Esophagus (tissue), 2 donors: ENCODE data around the gene ZFHX2. TPM values are rescaled to one million over a fixed set of nuclear protein-coding genes. Genes with fewer than 3 reads are reported as not detected.

Source experiments
- H3K27ac ChIP-seq, 2 donors: one replicate each; pipeline ENCODE4 v1.5.1; 2013; ENCODE audit warnings: low read depth in 2 of 2, mild to moderate bottlenecking in 2 of 2, inconsistent platforms in 1 of 2, low read length in 1 of 2, moderate library complexity in 1 of 2
- H3K27me3 ChIP-seq, 2 donors: one replicate each; pipeline ENCODE4 v1.6.1; 2013; ENCODE audit warnings: low read length in 2 of 2, control low read depth in 1 of 2, mild to moderate bottlenecking in 1 of 2; ENCODE audit not compliant: insufficient read depth in 2 of 2, control insufficient read depth in 1 of 2
- H3K36me3 ChIP-seq, 2 donors: one replicate each; pipeline ENCODE4 v1.6.1; 2013; ENCODE audit warnings: low read length in 1 of 2; ENCODE audit not compliant: control insufficient read depth in 2 of 2, insufficient read depth in 2 of 2
- H3K4me1 ChIP-seq, 2 donors: one replicate each; pipeline ENCODE4 v1.6.1; 2013; ENCODE audit warnings: low read length in 1 of 2; ENCODE audit not compliant: control insufficient read depth in 2 of 2, insufficient read depth in 2 of 2
- H3K4me3 ChIP-seq, 2 donors: one replicate each; pipeline ENCODE4 v1.5.1; 2013; ENCODE audit warnings: low read length in 2 of 2, mild to moderate bottlenecking in 2 of 2, low read depth in 1 of 2, moderate library complexity in 1 of 2
- H3K9me3 ChIP-seq, 2 donors: one replicate each; pipeline ENCODE4 v1.6.1; 2013; ENCODE audit warnings: mild to moderate bottlenecking in 2 of 2, low read depth in 1 of 2, low read length in 1 of 2, moderate library complexity in 1 of 2; ENCODE audit not compliant: control insufficient read depth in 2 of 2, insufficient read depth in 1 of 2
- WGBS, 2 donors: extraction: QIAGEN DNeasy Blood & Tissue Kit; methylation state at CpG; one replicate each; pipeline ENCODE4 v1.1.7; 2013; 5-methylcytosine and 5-hydroxymethylcytosine counted together
- polyA plus RNA-seq, 2 donors: library from polyadenylated mRNA; stranded (reverse); fragments of 200-250 nt; gene quantifications; one replicate each; pipeline ENCODE4 v1.2.3, GENCODE V29; 2013
- donor health status: healthy with polysubstance abuse.
- donor health status: Bipolar disorder and iron deficiency.

Gene ZFHX2
- polyA plus RNA-seq, 2 donors: 0.12 to 0.59 TPM

DNA sequence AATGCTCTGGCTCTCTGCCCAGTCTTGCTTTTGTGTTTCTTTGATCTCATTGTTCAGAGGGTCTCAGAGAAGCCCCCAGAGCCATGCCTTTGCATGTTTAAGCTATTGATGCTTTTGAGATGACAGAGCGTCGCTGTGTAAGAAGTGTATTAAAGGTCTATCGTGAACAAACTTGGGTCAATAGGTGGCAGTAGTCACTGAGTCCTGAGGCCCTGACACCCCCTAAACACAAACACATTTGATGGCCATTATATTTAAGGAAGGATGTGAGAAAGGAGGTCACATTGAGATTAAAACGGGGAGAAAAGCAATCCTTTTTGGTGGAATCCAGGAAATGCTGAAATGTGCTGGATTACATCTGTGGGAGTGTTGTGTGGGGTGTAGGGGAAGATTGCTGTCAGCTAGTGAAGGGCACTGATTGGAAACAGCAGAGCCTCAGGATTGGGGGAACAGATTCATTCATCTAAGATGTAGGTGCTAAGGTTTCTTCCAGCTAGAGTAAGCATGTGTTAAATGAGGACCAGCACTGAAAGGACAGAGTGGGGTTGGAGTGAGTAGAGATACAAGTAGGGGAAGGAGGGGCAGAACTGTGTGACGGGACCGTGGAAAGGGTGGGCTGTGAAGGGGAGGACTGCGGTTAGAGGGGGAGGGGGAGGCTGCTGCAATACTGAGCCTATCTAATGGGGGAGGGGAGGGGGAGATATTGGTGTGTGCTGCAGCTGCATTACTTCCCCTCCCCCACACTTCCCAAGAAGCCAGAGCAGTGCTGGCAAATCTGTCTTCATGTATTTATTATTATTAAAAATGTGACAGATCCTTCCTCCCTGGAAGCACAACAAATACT, 69.4 kb downstream of the ZFHX2 start:
- no peaks in the 10 kb centered on the region for H3K9me3 ChIP-seq
- whole genome bisulfite sequencing, 2 donors: 69 to 76% methylated on average over 6 to 7 of the region's 7 CpGs
- H3K36me3 ChIP-seq: peaks cover 3 to 5% of the 10 kb centered on the region in 2 donors
- H3K4me3 ChIP-seq: no peak overlapping the region
- H3K27ac ChIP-seq: no peak overlapping the region
- H3K27me3 ChIP-seq: no peaks in the 10 kb centered on the region
- no peaks in the 10 kb centered on the region for H3K4me1 ChIP-seq

DNA sequence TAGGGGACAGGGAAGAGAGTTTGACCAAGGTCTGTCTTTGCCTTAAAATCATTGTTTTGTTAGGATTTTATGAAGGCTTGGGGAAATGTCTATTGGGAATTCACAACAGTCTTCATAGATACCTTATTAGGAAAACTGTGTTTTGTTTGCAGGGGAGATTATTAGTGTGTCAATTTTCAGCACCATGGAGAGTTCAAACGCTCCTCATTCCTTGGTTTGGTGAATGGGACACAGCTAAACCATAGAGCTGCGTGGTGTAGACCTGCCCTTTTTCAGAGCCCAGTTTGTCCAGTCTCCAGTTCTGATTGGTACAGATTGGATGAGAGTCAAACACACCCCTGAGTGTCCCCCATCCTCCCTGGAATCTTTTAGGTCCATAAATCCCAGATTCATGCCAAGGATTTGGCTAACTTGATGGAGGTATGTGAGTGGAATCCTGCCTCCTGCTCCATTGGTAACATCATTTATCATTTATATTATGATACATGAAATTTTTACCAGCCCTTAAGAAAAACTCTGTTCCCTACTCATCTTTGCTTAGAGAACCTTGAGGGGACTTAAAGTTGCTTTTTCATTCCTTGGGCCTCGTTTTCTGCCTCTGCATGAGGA, 70.1 kb downstream of the ZFHX2 start:
- peaks cover 5 to 7% of the 10 kb centered on the region in 2 donors for H3K36me3 ChIP-seq
- H3K9me3 ChIP-seq: no peaks in the 10 kb centered on the region
- H3K4me1 ChIP-seq: no peaks in the 10 kb centered on the region
- H3K27me3 ChIP-seq: no peaks in the 10 kb centered on the region
- no peak overlapping the region for H3K27ac ChIP-seq
- no peak overlapping the region for H3K4me3 ChIP-seq
- WGBS, 2 donors: 62 to 67% methylated on average over 3 of the region's 3 CpGs

DNA sequence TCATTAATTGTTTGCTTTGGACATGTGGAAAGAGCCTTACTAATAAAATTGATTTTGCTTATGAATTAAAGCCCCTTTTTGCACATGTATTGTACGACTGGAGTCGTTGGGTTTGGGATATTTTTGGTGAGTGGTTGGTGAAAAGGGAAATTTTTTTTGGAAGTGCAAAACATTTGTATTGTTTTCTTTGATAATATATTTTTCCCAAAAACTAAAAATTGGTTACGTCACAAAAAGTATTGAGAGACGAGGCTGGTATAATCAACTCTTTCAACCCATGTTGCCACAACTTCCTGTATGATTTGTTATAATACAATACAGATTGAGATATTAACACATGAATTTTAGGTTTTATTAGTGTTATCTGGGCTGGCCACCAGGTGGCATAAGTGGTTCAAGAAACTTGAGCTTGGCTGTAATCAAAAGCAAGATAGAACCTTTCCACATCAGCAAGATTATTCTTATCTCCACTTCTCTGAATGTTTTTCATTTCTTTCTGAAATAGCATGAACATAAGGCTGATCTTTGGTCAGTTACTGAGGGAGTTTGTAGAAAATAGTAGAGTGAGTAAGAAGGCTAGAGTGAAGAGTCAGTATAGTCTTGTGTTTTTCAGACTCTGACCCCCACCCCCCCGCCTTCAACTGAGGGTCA, 73.3 kb downstream of the ZFHX2 start:
- Histone ChIP-seq H3K27me3 (no peaks in the 10 kb centered on the region), H3K27ac (no peak overlapping the region), H3K4me1 (no peaks in the 10 kb centered on the region), H3K4me3 (no peak overlapping the region), H3K36me3 (peaks cover 11 to 17% of the 10 kb centered on the region in 2 donors), H3K9me3 (no peaks in the 10 kb centered on the region)
- 24 to 44% methylated on average over 5 of the region's 5 CpGs for WGBS, 2 donors

DNA sequence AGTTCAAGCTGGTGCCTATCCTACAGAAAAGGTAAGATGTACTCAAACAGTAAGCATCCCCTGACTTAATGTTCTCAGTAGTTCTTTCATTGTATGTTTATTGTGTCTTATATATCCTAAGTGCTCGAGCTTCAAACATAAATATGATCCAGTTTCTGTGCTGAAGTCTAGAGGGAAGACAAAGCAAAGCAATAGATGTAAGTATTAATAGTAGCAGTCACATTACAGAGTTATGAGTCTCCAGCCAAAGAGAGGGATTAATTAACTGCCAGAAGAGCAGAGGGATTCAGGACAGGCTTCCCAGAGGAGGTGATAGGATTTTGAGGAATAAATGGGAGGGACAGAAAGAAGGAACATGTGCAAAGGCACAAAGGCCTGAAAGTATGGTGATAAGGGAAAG, 80.6 kb downstream of the ZFHX2 start:
- Histone ChIP-seq H3K4me3 (no peak overlapping the region), H3K27ac (no peak overlapping the region), H3K36me3 (peaks cover 2 to 11% of the 10 kb centered on the region in 2 donors), H3K4me1 (no peaks in the 10 kb centered on the region), H3K9me3 (no peaks in the 10 kb centered on the region), H3K27me3 (no peaks in the 10 kb centered on the region)
- 83 to 85% methylated on average over 1 of the region's 1 CpG for WGBS, 2 donors

Other genes with a start within 250 kb of the ZFHX2 start
- 10 to 100 TPM in 1 of 2 donors, 1 to 10 TPM in 1; 5.2 to 12.7 TPM for gene PPP1R3E, start 248.9 kb downstream of the ZFHX2 start, polyA plus RNA-seq
- 10 to 100 TPM; 28.0 to 35.0 TPM for gene BCL2L2, start 244.9 kb downstream of the ZFHX2 start, polyA plus RNA-seq
- gene PABPN1, start 230.3 kb downstream of the ZFHX2 start, polyA plus RNA-seq: 100 to 1,000 TPM; 105 to 154 TPM
- gene SLC22A17, start 198.9 kb downstream of the ZFHX2 start, polyA plus RNA-seq: 1 to 10 TPM; 4.7 to 8.3 TPM
- gene EFS, start 186.6 kb downstream of the ZFHX2 start, polyA plus RNA-seq: 10 to 100 TPM; 23.1 to 35.9 TPM
- not detected for gene IL25, start 179.0 kb downstream of the ZFHX2 start, polyA plus RNA-seq
- gene CMTM5, start 174.7 kb downstream of the ZFHX2 start, polyA plus RNA-seq: under 1 TPM in 1 of 2 donors, not detected in 1; 0.21 TPM
- under 1 TPM; 0.20 to 0.63 TPM for gene MYH6, start 143.5 kb downstream of the ZFHX2 start, polyA plus RNA-seq
- gene MYH7, start 116.1 kb downstream of the ZFHX2 start, polyA plus RNA-seq: under 1 TPM; 0.08 to 0.12 TPM
- gene NGDN, start 82.1 kb downstream of the ZFHX2 start, polyA plus RNA-seq: 10 to 100 TPM; 20.7 to 38.3 TPM
- gene THTPA, start 4.5 kb upstream of the ZFHX2 start, polyA plus RNA-seq: 1 to 10 TPM; 7.8 to 8.3 TPM
- gene AP1G2, start 16.0 kb upstream of the ZFHX2 start, polyA plus RNA-seq: 100 to 1,000 TPM in 1 of 2 donors, 10 to 100 TPM in 1; 81.5 to 171 TPM
- under 1 TPM; 0.04 to 0.15 TPM for gene JPH4, start 27.0 kb upstream of the ZFHX2 start, polyA plus RNA-seq
- gene DHRS2, start 84.6 kb upstream of the ZFHX2 start, polyA plus RNA-seq: under 1 TPM; 0.14 TPM